B cell (primary cell): ENCODE measurements around the gene BEX1. TPM values are rescaled to one million over a fixed set of nuclear protein-coding genes. Genes with fewer than 3 reads are reported as not detected.
"Not testable (repeated sequence)": the region's sequence is repeated elsewhere in the genome, so short reads cannot be mapped to it uniquely, and the experiment has no call there.

Experiments used
- ATAC-seq: fragments of 200-7000 bp; cut with Tn5 transposase; one replicate; pipeline ENCODE4 v1.10.0; 2021; ENCODE audit warnings: low read depth, mild to moderate bottlenecking, moderate number of reproducible peaks, moderate library complexity
- CTCF ChIA-PET: fragments of 350-600 bp; sonication (Branson Sonifier 250); formaldehyde crosslinking; loops from one replicate; lab custom pipeline; 2021; ENCODE audit warnings: antibody characterized with exemption, inconsistent platforms; lab: Charles Lee
- POLR2A ChIA-PET: fragments of 350-600 bp; sonication (Branson Sonifier 250); formaldehyde crosslinking; loops from one replicate; lab custom pipeline; 2021; ENCODE audit warnings: antibody characterized with exemption; lab: Charles Lee
- DNase-seq: peaks from one replicate; pipeline ENCODE4 v3.0.0; 2013
- H2AFZ ChIP-seq: 2 replicates; pipeline ENCODE4 v1.6.1; 2012; ENCODE audit warnings: mild to moderate bottlenecking, low read depth, low read length; ENCODE audit not compliant: insufficient read depth, poor library complexity, severe bottlenecking
- H3K27ac ChIP-seq, 2 donors: 1 replicate in 1 of 2; 2 replicates in 1 of 2; pipeline ENCODE4 v1.5.1; 2012 to 2013; ENCODE audit warnings: low read length in 2 of 2, mild to moderate bottlenecking in 2 of 2, moderate library complexity in 1 of 2
- H3K27me3 ChIP-seq, 4 experiments: fragments of 200-600 bp in 1 of 4; sonication (generic) in 1 of 4; replicated peaks in 1 of 4; 1 replicate in 2 of 4; 2 replicates in 2 of 4; pipeline versions ENCODE4 v1.6.1 to v1.7.0; 2013 to 2016; ENCODE audit warnings: low read length in 3 of 4, mild to moderate bottlenecking in 2 of 4, mixed read lengths in 1 of 4, moderate library complexity in 1 of 4; ENCODE audit not compliant: insufficient read depth in 4 of 4, control insufficient read depth in 3 of 4; ENCODE audit errors: control extremely low read depth in 1 of 4
- H3K36me3 ChIP-seq, 2 experiments: replicated peaks in 1 of 2; 1 replicate in 1 of 2; 2 replicates in 1 of 2; pipeline versions ENCODE4 v1.6.1 to v1.7.1; 2013; ENCODE audit warnings: low read length in 1 of 2; ENCODE audit not compliant: insufficient read depth in 2 of 2, control insufficient read depth in 1 of 2; ENCODE audit errors: control extremely low read depth in 1 of 2, extremely low read depth in 1 of 2
- H3K4me1 ChIP-seq, 2 donors: fragments of 200-600 bp in 1 of 2; sonication (generic) in 1 of 2; 1 replicate in 1 of 2; 2 replicates in 1 of 2; pipeline versions ENCODE4 v1.5.1 to v1.6.1; 2013 to 2017; ENCODE audit warnings: low read length in 2 of 2; ENCODE audit not compliant: control insufficient read depth in 2 of 2, insufficient read depth in 2 of 2
- H3K4me2 ChIP-seq: replicated peaks from 2 replicates; pipeline ENCODE3; 2012; ENCODE audit warnings: mild to moderate bottlenecking, low read depth, low read length; ENCODE audit not compliant: poor library complexity, severe bottlenecking
- H3K4me3 ChIP-seq, 5 experiments: fragments of 200-600 bp in 1 of 5; sonication (generic) in 1 of 5; 1 replicate in 3 of 5; 2 replicates in 2 of 5; pipeline versions ENCODE4 v1.5.1 to v1.7.0; 2011 to 2016; ENCODE audit warnings: low read length in 4 of 5, mild to moderate bottlenecking in 4 of 5, low read depth in 2 of 5, control low read depth in 1 of 5, moderate library complexity in 1 of 5; ENCODE audit not compliant: insufficient read depth in 1 of 5; ENCODE audit errors: control extremely low read depth in 1 of 5, extremely low read depth in 1 of 5
- H3K79me2 ChIP-seq: fragments of 200-600 bp; sonication (generic); one replicate; pipeline ENCODE4 v1.6.0; 2016; ENCODE audit warnings: low read length; ENCODE audit not compliant: control insufficient read depth, insufficient read depth
- H3K9ac ChIP-seq: fragments of 200-600 bp; sonication (generic); 2 replicates; pipeline ENCODE4 v1.6.1; 2017; ENCODE audit warnings: mild to moderate bottlenecking, low read length, moderate library complexity
- H3K9me3 ChIP-seq, 3 donors: one replicate each; pipeline versions ENCODE4 v1.6.1 to v1.7.1; 2013; ENCODE audit warnings: low read length in 2 of 3; ENCODE audit not compliant: control insufficient read depth in 2 of 3, insufficient read depth in 1 of 3; ENCODE audit errors: control extremely low read depth in 1 of 3
- H4K20me1 ChIP-seq: 2 replicates; pipeline ENCODE4 v1.6.0; 2012; ENCODE audit warnings: mild to moderate bottlenecking, low read length; ENCODE audit not compliant: insufficient read depth, control insufficient read depth, poor library complexity, severe bottlenecking
- H3K27ac Mint-ChIP-seq: one replicate; pipeline ENCODE4 v1.8.0; 2021; ENCODE audit warnings: mixed read lengths
- H3K27me3 Mint-ChIP-seq: one replicate; pipeline ENCODE4 v1.8.0; 2021; ENCODE audit warnings: mixed read lengths
- H3K4me1 Mint-ChIP-seq: one replicate; pipeline ENCODE4 v1.8.0; 2021; ENCODE audit warnings: mixed read lengths
- H3K4me3 Mint-ChIP-seq: one replicate; pipeline ENCODE4 v1.8.0; 2021; ENCODE audit warnings: mixed read lengths
- H3K9me3 Mint-ChIP-seq: one replicate; pipeline ENCODE4 v1.8.0; 2022; ENCODE audit warnings: mixed read lengths; ENCODE audit not compliant: insufficient read depth
- CTCF ChIP-seq: fragments of 200-600 bp; IDR thresholded peaks from one replicate; pipeline ENCODE4 v1.8.0; 2022; ENCODE audit warnings: antibody characterized with exemption, mild to moderate bottlenecking
- EZH2 ChIP-seq: IDR thresholded peaks from 2 replicates; pipeline ENCODE4 v1.6.1; 2012; ENCODE audit warnings: borderline replicate concordance, low read depth, mild to moderate bottlenecking, moderate library complexity, low read length; ENCODE audit not compliant: insufficient read depth, poor library complexity, severe bottlenecking
- WGBS: methylation state at CpG from one replicate; pipeline ENCODE4 v1.1.5; 2013; ENCODE audit warnings: missing lambda C conversion rate; ENCODE audit not compliant: insufficient coverage; 5-methylcytosine and 5-hydroxymethylcytosine counted together
- intact Hi-C: fragments of 100-400 bp; cut with micrococcal nuclease; formaldehyde crosslinking; loops from one replicate; pipeline ENCODE4 v1.10.0; 2022
- polyA minus RNA-seq: library from RNA; depleted of rRNA, polyadenylated mRNA; stranded (reverse); fragments of >200 nt; gene quantifications from 2 replicates; pipeline ENCODE4 v1.2.3, GENCODE V29; 2012
- polyA plus RNA-seq: library from polyadenylated mRNA; depleted of rRNA; stranded (reverse); fragments of >200 nt; gene quantifications from 2 replicates; pipeline ENCODE4 v1.2.3, GENCODE V29; 2012
- total RNA-seq, 2 donors: library from RNA; stranded (reverse); fragments of 120-200 nt in 1 of 2; gene quantifications; 1 replicate in 1 of 2; 2 replicates in 1 of 2; pipeline versions ENCODE4 v1.2.3 to v1.2.4, GENCODE V29; 2013 to 2022

Gene BEX1
- total RNA-seq (0.39 TPM in 1 of 2 replicates, not detected in the other), polyA plus RNA-seq (0.84 and 1.7 TPM in 2 replicates), polyA minus RNA-seq (not detected in 2 replicates)
- 0.09 TPM for total RNA-seq (2013)

- no peak within 1 kb of the TSS for H2AFZ ChIP-seq
- no peak within 1 kb of the TSS for H3K27ac Mint-ChIP-seq
- H3K79me2 ChIP-seq, result no peaks in the 10 kb centered on the region
- H3K4me3 Mint-ChIP-seq, result peak within 1 kb of the TSS; percentile 19
- H3K9me3 ChIP-seq, result no peaks in the 10 kb centered on the region
- peak within 1 kb of the TSS in 1 of 5 experiments; percentile 2 for H3K4me3 ChIP-seq
- 6% methylated on average over 17 of the region's 39 CpGs for WGBS
- intact Hi-C loops, result no loop called here
- DNase-seq (peak; percentile 4), ATAC-seq (no peak)
- peak within 1 kb of the TSS; percentile 14 for H3K4me2 ChIP-seq
- TF ChIP-seq CTCF, result no peak
- no peak for TF ChIP-seq EZH2
- ChIA-PET CTCF (no interaction called here), POLR2A (no interaction called here)
- no peaks in the 10 kb centered on the region for H4K20me1 ChIP-seq
- no peaks in the 10 kb centered on the region for H3K9me3 Mint-ChIP-seq
- H3K27me3 Mint-ChIP-seq, result peaks cover 6% of the 10 kb centered on the region
- H3K27me3 ChIP-seq, result peaks cover 0 to 3% (median 0%) of the 10 kb centered on the region in 4 experiments
- no peak within 1 kb of the TSS for H3K27ac ChIP-seq
- H3K36me3 ChIP-seq, result no peaks in the 10 kb centered on the region
- H3K4me1 Mint-ChIP-seq, result peaks cover 2% of the 10 kb centered on the region
- no peak within 1 kb of the TSS for H3K9ac ChIP-seq
- no peaks in the 10 kb centered on the region for H3K4me1 ChIP-seq
These were observed at the start of gene BEX1 for GRCh38 chrX:103063918-103064434. Gene BEX1 (minus strand): TSS chrX:103064171. CDS start chrX:103063274, 897 bp downstream.

- H3K4me2 ChIP-seq, H4K20me1 ChIP-seq, H3K9me3 Mint-ChIP-seq, H2AFZ ChIP-seq, H3K27me3 ChIP-seq, DNase-seq, POLR2A ChIA-PET, CTCF ChIA-PET, H3K79me2 ChIP-seq, H3K4me3 ChIP-seq, H3K27ac ChIP-seq, H3K9me3 ChIP-seq, H3K4me3 Mint-ChIP-seq, H3K36me3 ChIP-seq, H3K4me1 ChIP-seq, ATAC-seq, H3K27me3 Mint-ChIP-seq, H3K4me1 Mint-ChIP-seq, intact Hi-C loops, H3K9ac ChIP-seq, H3K27ac Mint-ChIP-seq: not testable (repeated sequence)
- WGBS, result no CpG with 5 or more reads among the region's 6 CpGs
These were observed 45.5 kb upstream of the BEX1 start for GRCh38 chrX:103109497-103109896.
